ENCODE measurements around the gene TIAM1. TPM values are rescaled to one million over a fixed set of nuclear protein-coding genes. Genes with fewer than 3 reads are reported as not detected.
A peak's percentile ranks its signal among the peaks of the same experiment; 100 is the strongest.

TIAM1 gene
- total RNA-seq, 1 donor from 2014 or later: 16.7 TPM

DNA sequence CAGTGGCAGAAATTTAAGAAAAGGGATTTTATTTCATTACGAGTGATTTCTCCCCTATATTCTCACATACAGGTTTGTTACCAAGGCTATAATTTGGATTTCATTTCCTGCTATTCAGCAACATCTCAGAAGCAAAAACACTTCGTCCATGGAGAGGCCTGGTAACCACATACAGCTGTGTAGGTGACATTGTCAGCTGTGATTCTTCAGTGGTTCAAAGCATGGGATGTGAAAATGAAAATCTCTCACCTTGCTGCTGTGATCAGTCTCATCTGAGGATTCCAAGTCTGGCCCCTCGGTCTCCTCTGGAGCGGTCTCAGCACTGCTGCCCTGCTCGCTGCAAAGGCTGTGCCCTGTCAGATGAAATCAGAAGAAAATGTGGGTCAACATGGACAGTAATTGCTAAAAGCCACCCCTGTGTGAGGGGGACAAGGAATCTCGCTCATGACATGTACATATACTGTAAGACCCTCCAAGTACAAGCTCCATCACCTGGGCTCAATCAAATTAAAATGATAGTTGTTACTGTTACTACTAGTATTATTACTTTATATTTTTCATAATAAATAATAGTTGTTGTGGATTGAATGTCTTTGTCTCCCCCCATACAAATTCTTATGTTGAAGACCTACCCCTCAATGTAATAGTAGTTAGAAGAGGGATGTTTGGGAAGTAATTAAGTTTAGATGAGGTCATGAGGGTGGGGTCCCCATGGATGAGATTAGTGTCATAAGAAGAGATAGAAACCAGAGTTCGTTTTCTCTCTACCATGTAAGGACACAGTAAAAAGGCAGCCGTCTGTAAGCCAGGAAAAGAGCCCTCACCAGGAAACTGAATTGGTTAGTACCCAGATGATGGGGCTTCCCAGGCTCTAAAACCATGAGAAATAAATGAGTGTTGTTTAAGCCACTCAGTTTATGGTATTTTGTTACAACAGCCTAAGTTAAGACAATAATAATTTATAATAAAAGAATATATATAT lies 179.1 kb downstream of the TIAM1 start:
- DNase-seq (ENCODE audit: extremely low spot score, unreplicated experiment): no peak
- TF ChIP-seq, protein P1, sequence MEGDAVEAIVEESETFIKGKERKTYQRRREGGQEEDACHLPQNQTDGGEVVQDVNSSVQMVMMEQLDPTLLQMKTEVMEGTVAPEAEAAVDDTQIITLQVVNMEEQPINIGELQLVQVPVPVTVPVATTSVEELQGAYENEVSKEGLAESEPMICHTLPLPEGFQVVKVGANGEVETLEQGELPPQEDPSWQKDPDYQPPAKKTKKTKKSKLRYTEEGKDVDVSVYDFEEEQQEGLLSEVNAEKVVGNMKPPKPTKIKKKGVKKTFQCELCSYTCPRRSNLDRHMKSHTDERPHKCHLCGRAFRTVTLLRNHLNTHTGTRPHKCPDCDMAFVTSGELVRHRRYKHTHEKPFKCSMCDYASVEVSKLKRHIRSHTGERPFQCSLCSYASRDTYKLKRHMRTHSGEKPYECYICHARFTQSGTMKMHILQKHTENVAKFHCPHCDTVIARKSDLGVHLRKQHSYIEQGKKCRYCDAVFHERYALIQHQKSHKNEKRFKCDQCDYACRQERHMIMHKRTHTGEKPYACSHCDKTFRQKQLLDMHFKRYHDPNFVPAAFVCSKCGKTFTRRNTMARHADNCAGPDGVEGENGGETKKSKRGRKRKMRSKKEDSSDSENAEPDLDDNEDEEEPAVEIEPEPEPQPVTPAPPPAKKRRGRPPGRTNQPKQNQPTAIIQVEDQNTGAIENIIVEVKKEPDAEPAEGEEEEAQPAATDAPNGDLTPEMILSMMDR (IDR thresholded peaks at IDR 0.05): no peak
- Mint-ChIP-seq H3K27me3 (ENCODE audit: unreplicated experiment) (no peaks in the 10 kb centered on the region), H3K4me3 (ENCODE audit: unreplicated experiment) (no peak overlapping the region), H3K27ac (ENCODE audit: unreplicated experiment) (no peak overlapping the region), H3K4me1 (ENCODE audit: unreplicated experiment) (peaks cover 22% of the 10 kb centered on the region), H3K9me3 (ENCODE audit: unreplicated experiment) (no peaks in the 10 kb centered on the region), H3K36me3 (ENCODE audit: unreplicated experiment) (peaks cover 6% of the 10 kb centered on the region)

DNA sequence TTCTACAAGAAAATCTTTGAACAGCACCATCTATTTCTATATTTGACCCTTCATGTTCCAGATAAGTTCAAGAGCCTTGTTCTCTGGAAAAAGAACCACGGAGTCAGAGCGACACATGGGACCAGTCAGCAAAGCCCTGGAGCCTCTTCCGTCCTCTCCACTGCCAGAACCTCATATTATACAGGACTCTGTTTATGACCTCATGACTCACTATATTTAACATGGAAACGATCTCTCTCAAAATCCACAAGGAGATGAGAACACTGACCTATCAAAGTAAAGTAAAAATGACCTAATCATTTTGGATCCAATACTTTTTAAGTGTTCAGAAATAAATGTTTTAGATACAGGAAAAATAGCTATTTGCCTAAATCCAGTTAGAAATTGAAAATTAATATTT lies 181.2 kb downstream of the TIAM1 start:
- DNase-seq (ENCODE audit: extremely low spot score, unreplicated experiment): no peak
- H3K36me3 Mint-ChIP-seq (ENCODE audit: unreplicated experiment): peaks cover 7% of the 10 kb centered on the region
- H3K4me3 Mint-ChIP-seq (ENCODE audit: unreplicated experiment): no peak overlapping the region
- peaks cover 27% of the 10 kb centered on the region for H3K4me1 Mint-ChIP-seq (ENCODE audit: unreplicated experiment)
- H3K27ac Mint-ChIP-seq (ENCODE audit: unreplicated experiment): peak overlapping the region; percentile 58
- H3K27me3 Mint-ChIP-seq (ENCODE audit: unreplicated experiment): no peaks in the 10 kb centered on the region
- TF ChIP-seq, protein P1 (IDR thresholded peaks at IDR 0.05): no peak
- H3K9me3 Mint-ChIP-seq (ENCODE audit: unreplicated experiment): no peaks in the 10 kb centered on the region

DNA sequence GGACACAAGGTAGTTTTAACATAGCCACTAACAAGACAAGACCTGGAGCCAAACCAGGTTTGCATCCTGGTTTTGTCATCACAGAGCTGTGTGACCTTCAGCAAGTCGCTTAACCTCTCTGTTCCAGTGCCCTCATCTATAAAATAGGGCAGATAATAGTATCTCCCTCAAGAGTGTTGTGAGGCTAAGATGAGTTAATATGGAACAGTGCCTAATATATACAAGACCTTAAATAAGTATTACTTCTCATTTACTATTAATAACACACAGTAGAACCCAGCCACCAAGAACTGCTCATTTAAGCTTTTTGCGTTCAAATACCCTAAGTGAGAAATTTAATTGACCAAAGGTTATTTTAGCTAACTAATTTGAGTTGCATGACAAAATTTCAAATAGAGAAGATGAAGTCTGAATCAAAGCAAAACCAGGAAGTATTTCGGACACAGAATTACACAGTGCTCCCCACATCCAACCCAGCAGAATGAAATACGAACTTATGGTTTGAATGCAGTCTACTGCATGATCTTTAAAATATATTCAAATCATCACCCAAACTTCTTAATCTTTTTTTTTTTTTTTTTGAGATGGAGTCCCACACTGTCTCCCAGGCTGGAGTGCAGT lies 181.9 kb downstream of the TIAM1 start:
- no peaks in the 10 kb centered on the region for H3K9me3 Mint-ChIP-seq (ENCODE audit: unreplicated experiment)
- TF ChIP-seq, protein P1 (IDR thresholded peaks at IDR 0.05): no peak
- no peaks in the 10 kb centered on the region for H3K27me3 Mint-ChIP-seq (ENCODE audit: unreplicated experiment)
- peaks cover 7% of the 10 kb centered on the region for H3K36me3 Mint-ChIP-seq (ENCODE audit: unreplicated experiment)
- peak overlapping the region; percentile 4 for H3K27ac Mint-ChIP-seq (ENCODE audit: unreplicated experiment)
- H3K4me3 Mint-ChIP-seq (ENCODE audit: unreplicated experiment): no peak overlapping the region
- no peak for DNase-seq (ENCODE audit: extremely low spot score, unreplicated experiment)
- H3K4me1 Mint-ChIP-seq (ENCODE audit: unreplicated experiment): peaks cover 27% of the 10 kb centered on the region

DNA sequence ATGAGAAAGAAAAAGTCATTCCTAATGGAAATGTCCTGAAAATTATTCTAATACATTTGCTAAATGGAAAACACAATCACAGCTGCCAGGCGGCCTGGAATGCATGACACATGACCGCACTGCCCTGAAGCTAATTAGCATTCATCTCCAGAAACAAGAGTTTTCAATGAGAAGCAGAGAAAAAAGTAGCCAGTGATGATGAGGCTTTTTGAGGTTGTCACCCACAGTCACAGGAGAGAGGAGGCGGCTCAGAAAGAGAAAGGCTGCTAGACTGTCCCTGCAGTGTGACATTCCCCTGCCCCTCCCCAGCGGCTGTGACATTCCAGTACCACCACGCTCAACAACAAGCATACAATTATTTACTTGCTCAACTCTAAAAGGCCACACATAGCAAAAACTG lies 182.9 kb downstream of the TIAM1 start:
- peaks cover 5% of the 10 kb centered on the region for H3K9me3 Mint-ChIP-seq (ENCODE audit: unreplicated experiment)
- DNase-seq (ENCODE audit: extremely low spot score, unreplicated experiment): no peak

More for the DNA sequence above, 182.9 kb downstream of the TIAM1 start:
- H3K4me1 Mint-ChIP-seq (ENCODE audit: unreplicated experiment): peaks cover 27% of the 10 kb centered on the region
- H3K4me3 Mint-ChIP-seq (ENCODE audit: unreplicated experiment): peak overlapping the region; percentile 74
- H3K27ac Mint-ChIP-seq (ENCODE audit: unreplicated experiment): peak overlapping the region; percentile 56
- TF ChIP-seq, protein P1 (IDR thresholded peaks at IDR 0.05): no peak
- H3K27me3 Mint-ChIP-seq (ENCODE audit: unreplicated experiment): no peaks in the 10 kb centered on the region
- H3K36me3 Mint-ChIP-seq (ENCODE audit: unreplicated experiment): peaks cover 7% of the 10 kb centered on the region
